ENCODE measurements around the gene TBC1D32.

DNA sequence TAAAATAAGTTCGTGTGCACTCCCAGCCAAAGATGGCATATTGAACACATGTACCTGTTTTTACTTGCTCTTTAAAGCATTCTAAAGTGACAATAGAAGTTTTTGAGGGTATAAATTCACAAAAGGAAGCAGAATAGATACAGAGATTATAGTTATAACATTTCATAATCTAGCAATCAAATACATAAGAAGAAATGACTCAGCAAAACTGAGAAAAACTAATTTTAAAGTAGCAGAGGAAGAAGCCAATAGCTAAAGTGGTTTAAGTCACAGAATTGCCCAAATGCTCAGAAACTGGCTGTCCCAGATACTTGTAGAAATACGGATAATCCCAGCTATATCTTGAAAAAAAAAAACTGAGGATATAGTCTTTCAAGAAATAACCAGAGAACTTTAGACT lies 49.2 kb upstream of the TBC1D32 start:
- TF ChIP-seq POLR2AphosphoS5 (IDR thresholded peaks at IDR 0.05; ENCODE audit: borderline replicate concordance, low read depth, low read length) (no peak), EZH2 (IDR thresholded peaks at IDR 0.05) (no peak), FOXP2 (optimal IDR thresholded peaks at IDR 0.05; ENCODE audit: control extremely low read depth, extremely low read length, insufficient read depth) (no peak)

Measured in SK-N-MC (cell line).